HepG2 (cell line): ENCODE measurements around the gene ATP2A2. TPM values are rescaled to one million over a fixed set of nuclear protein-coding genes. Genes with fewer than 3 reads are reported as not detected.

Experiments used
- ATAC-seq: fragments of 200-7000 bp; cut with Tn5 transposase; 3 replicates; pipeline ENCODE4 v1.9.1; 2020; ENCODE audit warnings: mild to moderate bottlenecking, moderate library complexity
- BruUV-seq: library from RNA; stranded (reverse); fragments of 400-500 nt; replicated peaks from 2 replicates; lab custom pipeline; 2021; lab: Mats Ljungman, UMichigan
- CTCF ChIA-PET: fragments of 300-600 bp; formaldehyde crosslinking; extraction: SDS; loops from one replicate; lab custom pipeline; 2021; ENCODE audit warnings: low total read pairs, inconsistent platforms, low intra/inter-chr PET ratio; lab: Yijun Ruan, JAX
- POLR2A ChIA-PET: fragments of 350-600 bp; sonication (Branson Sonifier 250); formaldehyde crosslinking; loops from one replicate; lab custom pipeline; 2020; ENCODE audit warnings: antibody characterized with exemption, inconsistent platforms; lab: Yijun Ruan, JAX
- DNase-seq: peaks from one replicate; pipeline ENCODE4 v3.0.0-alpha.2; 2015; ENCODE audit warnings: low spot score
- FAIRE-seq: peaks from 3 replicates; lab custom pipeline; 2011; peaks lifted over from hg19 to GRCh38; lab: Jason Lieb, UNC
- H2AFZ ChIP-seq: one replicate; pipeline ENCODE4 v1.6.1; 2011; ENCODE audit warnings: low read length, inconsistent platforms
- H3K27ac ChIP-seq: fragments of 300-600 bp; 3 replicates; pipeline ENCODE4 v1.8.0; 2011; ENCODE audit warnings: mixed run types, mild to moderate bottlenecking, mixed read lengths, low read length, inconsistent platforms; ENCODE audit not compliant: insufficient read depth; ENCODE audit errors: extremely low read length
- H3K27me3 ChIP-seq, 2 experiments: fragments of 200-600 bp in 1 of 2; 2 replicates in 1 of 2; 3 replicates in 1 of 2; pipeline versions ENCODE4 v1.6.0 to v1.8.0; 2011; ENCODE audit warnings: low read length in 2 of 2, mild to moderate bottlenecking in 2 of 2, moderate library complexity in 2 of 2, inconsistent platforms in 1 of 2; ENCODE audit not compliant: insufficient read depth in 2 of 2, control insufficient read depth in 1 of 2
- H3K36me3 ChIP-seq, 2 experiments: fragments of 200-600 bp in 1 of 2; replicated peaks in 1 of 2; 2 replicates in 1 of 2; 3 replicates in 1 of 2; pipeline versions ENCODE4 v1.5.1 to v1.8.0; 2011; ENCODE audit warnings: low read length in 2 of 2, inconsistent platforms in 1 of 2; ENCODE audit not compliant: insufficient read depth in 2 of 2, control insufficient read depth in 1 of 2
- H3K4me1 ChIP-seq: 2 replicates; pipeline ENCODE4 v1.5.1; 2012; ENCODE audit warnings: low read length, inconsistent platforms; ENCODE audit not compliant: insufficient read depth
- H3K4me2 ChIP-seq: 2 replicates; pipeline ENCODE4 v1.6.0; 2011; ENCODE audit warnings: low read depth, low read length, inconsistent platforms
- H3K4me3 ChIP-seq, 3 experiments: fragments of 200-600 bp in 1 of 3; sonication (generic), shearing (Covaris generic) in 1 of 3; replicated peaks in 1 of 3; 2 replicates each; pipeline ENCODE4 v1.5.1; 2011 to 2016; ENCODE audit warnings: low read length in 3 of 3, inconsistent platforms in 2 of 3, low read depth in 2 of 3, mild to moderate bottlenecking in 2 of 3, control low read depth in 1 of 3, mixed read lengths in 1 of 3; ENCODE audit not compliant: insufficient read depth in 1 of 3
- H3K79me2 ChIP-seq: one replicate; pipeline ENCODE4 v1.6.1; 2011; ENCODE audit warnings: low read length, inconsistent platforms; ENCODE audit not compliant: insufficient read depth
- H3K9ac ChIP-seq: 2 replicates; pipeline ENCODE4 v1.6.0; 2011; ENCODE audit warnings: mild to moderate bottlenecking, low read depth, low read length, inconsistent platforms; ENCODE audit not compliant: insufficient read depth
- H3K9me3 ChIP-seq: 2 replicates; pipeline ENCODE4 v1.5.1; 2012; ENCODE audit warnings: mild to moderate bottlenecking, low read length
- H4K20me1 ChIP-seq: 2 replicates; pipeline ENCODE4 v1.6.0; 2011; ENCODE audit warnings: inconsistent platforms, mild to moderate bottlenecking, low read length, moderate library complexity; ENCODE audit not compliant: insufficient read depth
- HOMEZ ChIP-seq: IDR thresholded peaks from 2 replicates; pipeline ENCODE4 v1.6.1; 2016; ENCODE audit warnings: low read depth
- NR2F1 ChIP-seq, 2 experiments: fragments of 450-650 bp in 1 of 2; formaldehyde crosslinking in 1 of 2; IDR thresholded peaks; 2 replicates each; pipeline versions ENCODE4 v1.5.0 to v1.6.1; 2016 to 2020; ENCODE audit warnings: mild to moderate bottlenecking in 1 of 2, missing compliant biosample characterization in 1 of 2, missing genetic modification reagents in 1 of 2, moderate library complexity in 1 of 2
- NR3C1 ChIP-seq: sonication (generic); formaldehyde crosslinking; IDR thresholded peaks from 2 replicates; pipeline ENCODE4 v1.4.0; 2020; ENCODE audit warnings: missing genetic modification reagents
- TBL1XR1 ChIP-seq: fragments of 150-350 bp; IDR thresholded peaks from 2 replicates; pipeline ENCODE4 v1.6.1; 2014; ENCODE audit warnings: borderline replicate concordance, low read length; ENCODE audit not compliant: partially characterized antibody
- ZBTB34 ChIP-seq: sonication (generic); formaldehyde crosslinking; IDR thresholded peaks from 2 replicates; pipeline ENCODE4 v1.8.0; 2022; ENCODE audit warnings: mild to moderate bottlenecking, missing genetic modification reagents
- ZBTB37 ChIP-seq: sonication (generic); formaldehyde crosslinking; IDR thresholded peaks from 2 replicates; pipeline ENCODE4 v1.4.0; 2020; ENCODE audit warnings: mild to moderate bottlenecking, missing genetic modification reagents
- ZNF205 ChIP-seq: IDR thresholded peaks from 2 replicates; pipeline ENCODE4 v1.6.1; 2018; ENCODE audit warnings: missing biosample characterization, missing genetic modification reagents
- ZNF687 ChIP-seq: sonication (generic); formaldehyde crosslinking; IDR thresholded peaks from 2 replicates; pipeline ENCODE4 v1.5.1; 2020; ENCODE audit warnings: mild to moderate bottlenecking, missing genetic modification reagents, moderate library complexity
- ZNF800 ChIP-seq: sonication (generic); formaldehyde crosslinking; IDR thresholded peaks from 2 replicates; pipeline ENCODE4 v1.4.0; 2020; ENCODE audit warnings: missing genetic modification reagents
- ZNF839 ChIP-seq: sonication (generic); formaldehyde crosslinking; IDR thresholded peaks from 2 replicates; pipeline ENCODE4 v1.4.0; 2020; ENCODE audit warnings: missing genetic modification reagents, mild to moderate bottlenecking, borderline replicate concordance
- WGBS: methylation state at CpG from one replicate; pipeline ENCODE4 v1.1.6; 2017; ENCODE audit warnings: low lambda C conversion rate; 5-methylcytosine and 5-hydroxymethylcytosine counted together
- in situ Hi-C: cut with HindIII; loops from 2 replicates; pipeline ENCODE4 v1.10.0; 2017; ENCODE audit warnings: low pct_unique_long_range_greater_than_20kb; ENCODE audit not compliant: extremely low pct_ligation_motif_present
- intact Hi-C: fragments of 100-400 bp; cut with micrococcal nuclease; formaldehyde crosslinking; loops from one replicate; pipeline ENCODE4 v1.10.0; 2022; ENCODE audit not compliant: unreplicated experiment
- polyA plus RNA-seq, 8 experiments: library from polyadenylated mRNA; depleted of rRNA in 3 of 8; stranded (reverse) in 7 of 8; unstranded in 1 of 8; fragments of >200 nt; fragmentation: Illumina TruSeq in 4 of 8; extraction: Trizol in 4 of 8; gene quantifications; 2 replicates each; pipeline versions ENCODE4 v1.2.1 to v1.2.3, GENCODE V29; 2011 to 2016; ENCODE audit warnings: low read depth in 4 of 8, missing spikeins in 1 of 8, mixed read lengths in 1 of 8; ENCODE audit not compliant: insufficient read depth in 1 of 8
- total RNA-seq, 5 experiments: library from RNA; depleted of rRNA; stranded (reverse); fragments of >200 nt; fragmentation: Illumina TruSeq; extraction: Trizol; gene quantifications; 2 replicates each; pipeline ENCODE4 v1.2.3, GENCODE V29; 2016; ENCODE audit warnings: low read depth in 1 of 5

ATP2A2 gene
- total and polyA plus RNA-seq, 2 of the 13 experiments (the other 11 are each of a cell fraction or from before 2014, with no cell fraction given): 35.4 to 85.5 TPM

- no peak for FAIRE-seq
- intact Hi-C loops: no loop called here
- Histone ChIP-seq H3K4me3 (peak overlapping the region in 1 of 3 experiments; percentile 43; a peak in 1 of 6 replicates), H3K4me1 (peaks cover 30% of the 10 kb centered on the region), H3K36me3 (no peaks in the 10 kb centered on the region; a peak in 1 of 5 replicates), H3K9ac (peak overlapping the region; percentile 13; the same call in 1 of the 2 replicates), H2AFZ (peak overlapping the region; percentile 84), H3K27ac (no peak overlapping the region), H3K9me3 (no peaks in the 10 kb centered on the region), H3K27me3 (no peaks in the 10 kb centered on the region; a peak in 1 of 5 replicates), H4K20me1 (no peaks in the 10 kb centered on the region), H3K79me2 (no peaks in the 10 kb centered on the region), H3K4me2 (peak overlapping the region; percentile 56)
- 56% methylated on average over 4 of the region's 7 CpGs for WGBS
- in situ Hi-C loops: no loop called here
- ChIA-PET CTCF (no interaction called here), POLR2A (no interaction called here)
- BruUV-seq: no TSS peak
- ATAC-seq: peak; percentile 70
- DNase-seq: no peak
- TF ChIP-seq NR2F1 (CRISPR knock-in tag; IDR thresholded peaks at IDR 0.05) (0 out of 4 replicates have a peak, but pooled peaks of 1 of the 2 experiments have one; percentile 18), ZNF839 (CRISPR knock-in tag) (0 out of 2 replicates have a peak, but pooled peaks have one; percentile 48), ZNF687 (CRISPR knock-in tag) (peak; percentile 43; the same call in 1 of the 2 replicates), TBL1XR1 (no peak), ZBTB34 (CRISPR knock-in tag) (no peak), HOMEZ (CRISPR knock-in tag) (no peak), NR3C1 (CRISPR knock-in tag) (no peak), ZBTB37 (CRISPR knock-in tag) (no peak), ZNF800 (CRISPR knock-in tag) (no peak), ZNF205 (CRISPR knock-in tag) (no peak)
Observed at GRCh38 chr12:110365489-110366320, 84.7 kb downstream of the ATP2A2 start.
